Stimulated activated CD4-positive, alpha-beta T cell treated with anti-CD3 and anti-CD28 coated beads, Interleukin-1b, Interleukin-23, amount 100 ng/mL, for 1 hour (primary cell): ENCODE data around the gene ATP8B2.
"Not testable (repeated sequence)": the region's sequence is repeated elsewhere in the genome, so short reads cannot be mapped to it uniquely, and the experiment has no call there.

Experiments used
- DNase-seq, 2 donors: peaks; one replicate each; pipeline ENCODE4 v3.0.0-alpha.2; 2020; ENCODE audit warnings: low read depth in 2 of 2

ATP8B2 gene

GRCh38 chr1:154346276-154346917 is 21.1 kb downstream of the ATP8B2 start:
- no peak for DNase-seq

GRCh38 chr1:154347961-154348360 is 22.6 kb downstream of the ATP8B2 start:
- DNase-seq = no peak

- no peak for DNase-seq
Measured at GRCh38 chr1:154348429-154349076, 23.2 kb downstream of the ATP8B2 start.

- no peak for DNase-seq
Measured at GRCh38 chr1:154349121-154349520, 23.8 kb downstream of the ATP8B2 start.

GRCh38 chr1:154350383-154350782 is 25.1 kb downstream of the ATP8B2 start:
- no peak for DNase-seq

- DNase-seq = no peak
Measured at GRCh38 chr1:154351363-154352068, 26.2 kb downstream of the ATP8B2 start.

GRCh38 chr1:154352245-154352580 is 26.9 kb downstream of the ATP8B2 start:
- DNase-seq = no peak

- DNase-seq = no peak
Measured at GRCh38 chr1:154352581-154353459, 27.5 kb downstream of the ATP8B2 start.

- DNase-seq = no peak
Measured at GRCh38 chr1:154353460-154353904, 28.2 kb downstream of the ATP8B2 start.

GRCh38 chr1:154353966-154354365 is 28.6 kb downstream of the ATP8B2 start:
- no peak for DNase-seq

GRCh38 chr1:154358519-154358918 is 33.2 kb downstream of the ATP8B2 start:
- no peak for DNase-seq

- no peak for DNase-seq
Measured at GRCh38 chr1:154360288-154360687, 35.0 kb downstream of the ATP8B2 start.

GRCh38 chr1:154360881-154361280 is 35.6 kb downstream of the ATP8B2 start:
- not testable (repeated sequence) for DNase-seq

GRCh38 chr1:154361357-154361756 is 36.0 kb downstream of the ATP8B2 start:
- no peak for DNase-seq

GRCh38 chr1:154371436-154371835 is 46.1 kb downstream of the ATP8B2 start:
- no peak for DNase-seq

- not testable (repeated sequence) for DNase-seq
Measured at GRCh38 chr1:154373777-154374357, 48.5 kb downstream of the ATP8B2 start.

GRCh38 chr1:154379301-154379700 is 54.0 kb downstream of the ATP8B2 start:
- DNase-seq = no peak

GRCh38 chr1:154384650-154385489 is 59.5 kb downstream of the ATP8B2 start:
- DNase-seq = no peak

GRCh38 chr1:154386643-154387352 is 61.5 kb downstream of the ATP8B2 start:
- DNase-seq = peak; percentile 60 to 70
